Measurements from ENCODE around the gene ZNF253. TPM values are rescaled to one million over a fixed set of nuclear protein-coding genes. Genes with fewer than 3 reads are reported as not detected.

ZNF253 gene
- total and polyA plus RNA-seq, 2 of the 13 experiments (the other 11 are each of a cell fraction or from before 2014, with no cell fraction given), result 3.5 to 10.6 TPM

- TF ChIP-seq TRIM22 (IDR thresholded peaks at IDR 0.05) (no peak), ZBTB39 (CRISPR knock-in tag; IDR thresholded peaks at IDR 0.05) (no peak), ZKSCAN5 (CRISPR knock-in tag; IDR thresholded peaks at IDR 0.05) (no peak), CHD4 (IDR thresholded peaks at IDR 0.05; ENCODE audit: borderline replicate concordance, low read length) (no peak), MLX (CRISPR knock-in tag; IDR thresholded peaks at IDR 0.05) (no peak), YY1 (IDR thresholded peaks at IDR 0.05; ENCODE audit: insufficient read depth, insufficient replicate concordance, low read depth, low read length) (peak; percentile 88), GABPB1 (CRISPR knock-in tag; IDR thresholded peaks at IDR 0.05) (peak; percentile 63; the same call in 1 of the 2 replicates), ZNF343 (CRISPR knock-in tag; IDR thresholded peaks at IDR 0.05) (peak; percentile 68; the same call in 1 of the 2 replicates), YEATS2 (CRISPR knock-in tag; IDR thresholded peaks at IDR 0.05; ENCODE audit: borderline replicate concordance) (peak; percentile 60; the same call in 1 of the 2 replicates), TBX2 (CRISPR knock-in tag; IDR thresholded peaks at IDR 0.05; ENCODE audit: borderline replicate concordance) (no peak; the same call in 1 of the 2 replicates), CREB1 (IDR thresholded peaks at IDR 0.05) (no peak), CREB1 (CRISPR knock-in tag; IDR thresholded peaks at IDR 0.05) (no peak), ZNF747 (CRISPR knock-in tag; IDR thresholded peaks at IDR 0.05; ENCODE audit: borderline replicate concordance) (no peak), ZNF282 (IDR thresholded peaks at IDR 0.05; ENCODE audit: partially characterized antibody) (no peak), ZBTB44 (CRISPR knock-in tag; IDR thresholded peaks at IDR 0.05) (no peak), ZFP1 (CRISPR knock-in tag; IDR thresholded peaks at IDR 0.05) (no peak), GZF1 (CRISPR knock-in tag; IDR thresholded peaks at IDR 0.05) (peak; percentile 38; the same call in 1 of the 2 replicates), ISX (CRISPR knock-in tag; conservative IDR thresholded peaks at IDR 0.05) (no peak), HOXA7 (CRISPR knock-in tag; IDR thresholded peaks at IDR 0.05) (no peak), MIXL1 (CRISPR knock-in tag; IDR thresholded peaks at IDR 0.05) (no peak), MED8 (CRISPR knock-in tag; IDR thresholded peaks at IDR 0.05; ENCODE audit: insufficient replicate concordance) (no peak), MLLT10 (CRISPR knock-in tag; IDR thresholded peaks at IDR 0.05) (no peak), ZNF317 (CRISPR knock-in tag; IDR thresholded peaks at IDR 0.05) (0 out of 2 replicates have a peak, but pooled peaks have one; percentile 48), FOSL1 (CRISPR knock-in tag; IDR thresholded peaks at IDR 0.05; ENCODE audit: borderline replicate concordance) (no peak), KDM1A (CRISPR knock-in tag; IDR thresholded peaks at IDR 0.05) (no peak)
Measured at GRCh38 chr19:19865750-19866610, at the start of gene ZNF253 (continued).

All from HepG2 (cell line).